H9 (cell line): ENCODE measurements around the gene SPRTN. TPM values are rescaled to one million over a fixed set of nuclear protein-coding genes. Genes with fewer than 3 reads are reported as not detected.

ENCODE experiments used
- DNase-seq: peaks from one replicate; pipeline ENCODE4 v3.0.0-alpha.2; 2017
- H2AFZ ChIP-seq: one replicate; pipeline ENCODE4 v1.6.1; 2013; ENCODE audit warnings: mild to moderate bottlenecking, low read length, control low read depth, moderate library complexity
- H2AK5ac ChIP-seq: 2 replicates; pipeline ENCODE4 v1.6.1; 2013; ENCODE audit warnings: low read length, control low read depth, mixed read lengths; ENCODE audit not compliant: insufficient read length
- H2BK120ac ChIP-seq: one replicate; pipeline ENCODE4 v1.6.1; 2013; ENCODE audit warnings: low read depth, mild to moderate bottlenecking, low read length, control low read depth, inconsistent platforms; ENCODE audit not compliant: poor library complexity, severe bottlenecking
- H2BK12ac ChIP-seq: 2 replicates; pipeline ENCODE4 v1.6.1; 2013; ENCODE audit warnings: low read length, control low read depth, mixed read lengths, low read depth; ENCODE audit not compliant: insufficient read length
- H2BK15ac ChIP-seq: 2 replicates; pipeline ENCODE4 v1.6.1; 2013; ENCODE audit warnings: low read depth, low read length, control low read depth
- H2BK20ac ChIP-seq: one replicate; pipeline ENCODE4 v1.6.1; 2013; ENCODE audit warnings: low read depth, mild to moderate bottlenecking, low read length, control low read depth, inconsistent platforms; ENCODE audit not compliant: poor library complexity, severe bottlenecking
- H2BK5ac ChIP-seq: 2 replicates; pipeline ENCODE4 v1.6.1; 2013; ENCODE audit warnings: low read length, control low read depth, mixed read lengths; ENCODE audit not compliant: insufficient read length
- H3K14ac ChIP-seq: 2 replicates; pipeline ENCODE4 v1.6.1; 2013; ENCODE audit warnings: low read length, control low read depth; ENCODE audit not compliant: insufficient read depth
- H3K18ac ChIP-seq: 2 replicates; pipeline ENCODE4 v1.6.1; 2013; ENCODE audit warnings: low read depth, mild to moderate bottlenecking, mixed read lengths, low read length, control low read depth; ENCODE audit not compliant: insufficient read length
- H3K23ac ChIP-seq: 2 replicates; pipeline ENCODE4 v1.6.1; 2013; ENCODE audit warnings: low read length, control low read depth, mixed read lengths, low read depth; ENCODE audit not compliant: insufficient read length
- H3K23me2 ChIP-seq: 2 replicates; pipeline ENCODE4 v1.6.1; 2013; ENCODE audit warnings: low read depth, mild to moderate bottlenecking, mixed read lengths, low read length, control low read depth; ENCODE audit not compliant: insufficient read length, poor library complexity, severe bottlenecking
- H3K27ac ChIP-seq: 2 replicates; pipeline ENCODE4 v1.5.1; 2013; ENCODE audit warnings: low read length, control low read depth, mixed read lengths, low read depth; ENCODE audit not compliant: insufficient read length
- H3K27me3 ChIP-seq: 2 replicates; pipeline ENCODE4 v1.6.1; 2013; ENCODE audit warnings: low read length, control low read depth, inconsistent platforms; ENCODE audit not compliant: insufficient read depth
- H3K4ac ChIP-seq: 2 replicates; pipeline ENCODE4 v1.6.1; 2013; ENCODE audit warnings: low read depth, mild to moderate bottlenecking, control low read depth, inconsistent platforms, low read length, moderate library complexity
- H3K4me1 ChIP-seq: 2 replicates; pipeline ENCODE4 v1.6.1; 2013; ENCODE audit warnings: low read length, control low read depth, inconsistent platforms; ENCODE audit not compliant: insufficient read depth
- H3K4me2 ChIP-seq: 2 replicates; pipeline ENCODE4 v1.6.1; 2013; ENCODE audit warnings: low read length, control low read depth, mixed read lengths; ENCODE audit not compliant: insufficient read length, insufficient read depth
- H3K56ac ChIP-seq: 2 replicates; pipeline ENCODE4 v1.6.1; 2013; ENCODE audit warnings: low read depth, mild to moderate bottlenecking, mixed read lengths, low read length, control low read depth; ENCODE audit not compliant: insufficient read length
- H3K79me1 ChIP-seq: 2 replicates; pipeline ENCODE4 v1.6.1; 2013; ENCODE audit warnings: low read depth, mild to moderate bottlenecking, moderate library complexity, low read length, control low read depth, inconsistent platforms; ENCODE audit not compliant: insufficient read depth, poor library complexity, severe bottlenecking
- H3K79me2 ChIP-seq: 2 replicates; pipeline ENCODE4 v1.6.1; 2013; ENCODE audit warnings: low read length, control low read depth, inconsistent platforms; ENCODE audit not compliant: insufficient read depth
- H3K9ac ChIP-seq: 2 replicates; pipeline ENCODE4 v1.6.1; 2013; ENCODE audit warnings: low read length, control low read depth, mixed read lengths; ENCODE audit not compliant: insufficient read length; ENCODE audit errors: extremely low read depth
- H3K9me3 ChIP-seq: one replicate; pipeline ENCODE4 v1.6.1; 2013; ENCODE audit warnings: low read depth, low read length, inconsistent platforms; ENCODE audit not compliant: control insufficient read depth
- H3T11ph ChIP-seq: one replicate; pipeline ENCODE4 v1.6.1; 2013; ENCODE audit warnings: mild to moderate bottlenecking, low read length, control low read depth, inconsistent platforms
- H4K20me1 ChIP-seq: one replicate; pipeline ENCODE4 v1.6.1; 2013; ENCODE audit not compliant: control insufficient read depth, insufficient read length, insufficient read depth
- H4K5ac ChIP-seq: 2 replicates; pipeline ENCODE4 v1.6.1; 2013; ENCODE audit warnings: low read depth, mild to moderate bottlenecking, mixed read lengths, low read length, control low read depth; ENCODE audit not compliant: insufficient read length
- H4K8ac ChIP-seq: replicated peaks from 2 replicates; pipeline ENCODE4 v1.6.1; 2013; ENCODE audit warnings: low read length, control low read depth, mixed read lengths, low read depth; ENCODE audit not compliant: insufficient read length
- H4K91ac ChIP-seq: 2 replicates; pipeline ENCODE4 v1.6.1; 2013; ENCODE audit warnings: low read depth, mild to moderate bottlenecking, moderate library complexity, mixed read lengths, low read length, control low read depth; ENCODE audit not compliant: insufficient read length
- H3K27ac Mint-ChIP-seq, 3 experiments: 2 replicates in 2 of 3; 3 replicates in 1 of 3; pipeline ENCODE4 v1.8.0; 2020 to 2021; ENCODE audit warnings: mixed read lengths in 3 of 3, mild to moderate bottlenecking in 1 of 3, moderate library complexity in 1 of 3
- H3K27me3 Mint-ChIP-seq: 2 replicates; pipeline ENCODE4 v1.8.0; 2021; ENCODE audit warnings: low read depth, mild to moderate bottlenecking, moderate library complexity, mixed read lengths
- H3K36me3 Mint-ChIP-seq, 3 experiments: 2 replicates in 2 of 3; 3 replicates in 1 of 3; pipeline ENCODE4 v1.8.0; 2020 to 2021; ENCODE audit warnings: low read depth in 3 of 3, mixed read lengths in 3 of 3; ENCODE audit not compliant: insufficient read depth in 1 of 3
- H3K4me1 Mint-ChIP-seq, 2 experiments: 2 replicates each; pipeline ENCODE4 v1.8.0; 2020; ENCODE audit warnings: mixed read lengths in 2 of 2
- H3K4me3 Mint-ChIP-seq, 2 experiments: 2 replicates in 1 of 2; 3 replicates in 1 of 2; pipeline ENCODE4 v1.8.0; 2020 to 2021; ENCODE audit warnings: mild to moderate bottlenecking in 2 of 2, mixed read lengths in 2 of 2, moderate library complexity in 1 of 2
- H3K9me3 Mint-ChIP-seq, 2 experiments: 2 replicates in 1 of 2; 3 replicates in 1 of 2; pipeline ENCODE4 v1.8.0; 2020; ENCODE audit warnings: mild to moderate bottlenecking in 2 of 2, mixed read lengths in 2 of 2, moderate library complexity in 1 of 2
- CTCF ChIP-seq: fragments of 200-600 bp; sonication (generic); conservative IDR thresholded peaks from 3 replicates; pipeline ENCODE4 v1.8.0; 2021; ENCODE audit warnings: antibody characterized with exemption, mild to moderate bottlenecking
- WGBS: extraction: QIAGEN DNeasy Blood & Tissue Kit; methylation state at CpG from one replicate; pipeline ENCODE4 v1.1.7; 2013; ENCODE audit warnings: missing lambda C conversion rate, low lambda C conversion rate, mixed read lengths; ENCODE audit not compliant: insufficient read length; ENCODE audit errors: extremely low coverage; 5-methylcytosine and 5-hydroxymethylcytosine counted together
- total RNA-seq: library from RNA; stranded (reverse); gene quantifications from 2 replicates; pipeline ENCODE4 v1.2.1, GENCODE V29; 2021

SPRTN gene
- total RNA-seq, 1 experiment from 2014 or later = 14.8 TPM

- Histone ChIP-seq H3K4me2 (no peak overlapping the region), H3K4me1 (no peaks in the 10 kb centered on the region), H3K23me2 (no peaks in the 10 kb centered on the region), H2BK120ac (no peak overlapping the region), H3K79me1 (no peaks in the 10 kb centered on the region), H4K5ac (no peak overlapping the region), H3K27me3 (no peaks in the 10 kb centered on the region), H3K9ac (no peak overlapping the region), H3K18ac (no peak overlapping the region), H2BK20ac (no peak overlapping the region), H3K79me2 (no peaks in the 10 kb centered on the region), H3K27ac (no peak overlapping the region), H3K56ac (no peak overlapping the region), H3K23ac (no peak overlapping the region), H3K4ac (no peak overlapping the region), H2BK12ac (no peak overlapping the region), H4K91ac (no peak overlapping the region), H2BK5ac (no peak overlapping the region), H3K9me3 (no peaks in the 10 kb centered on the region), H3K14ac (no peak overlapping the region), H4K20me1 (no peaks in the 10 kb centered on the region), H4K8ac (no peak overlapping the region), H2AFZ (no peak overlapping the region), H2AK5ac (no peak overlapping the region), H2BK15ac (no peak overlapping the region), H3T11ph (no peak overlapping the region)
- no peak for DNase-seq
- Mint-ChIP-seq H3K9me3 (no peaks in the 10 kb centered on the region), H3K36me3 (peaks cover 0 to 11% (median 0%) of the 10 kb centered on the region in 3 experiments; a peak in 1 of 7 replicates), H3K4me1 (no peaks in the 10 kb centered on the region), H3K4me3 (no peak overlapping the region), H3K27ac (no peak overlapping the region), H3K27me3 (no peaks in the 10 kb centered on the region)
- no CpG with 5 or more reads among the region's 1 CpG for WGBS
- no peak for TF ChIP-seq CTCF
These were observed 24.2 kb downstream of the SPRTN start for GRCh38 chr1:231362325-231362724.
